ENCODE measurements around the gene LCN2.
"Not testable (repeated sequence)": the region's sequence is repeated elsewhere in the genome, so short reads cannot be mapped to it uniquely, and the experiment has no call there.

Gene LCN2

DNA sequence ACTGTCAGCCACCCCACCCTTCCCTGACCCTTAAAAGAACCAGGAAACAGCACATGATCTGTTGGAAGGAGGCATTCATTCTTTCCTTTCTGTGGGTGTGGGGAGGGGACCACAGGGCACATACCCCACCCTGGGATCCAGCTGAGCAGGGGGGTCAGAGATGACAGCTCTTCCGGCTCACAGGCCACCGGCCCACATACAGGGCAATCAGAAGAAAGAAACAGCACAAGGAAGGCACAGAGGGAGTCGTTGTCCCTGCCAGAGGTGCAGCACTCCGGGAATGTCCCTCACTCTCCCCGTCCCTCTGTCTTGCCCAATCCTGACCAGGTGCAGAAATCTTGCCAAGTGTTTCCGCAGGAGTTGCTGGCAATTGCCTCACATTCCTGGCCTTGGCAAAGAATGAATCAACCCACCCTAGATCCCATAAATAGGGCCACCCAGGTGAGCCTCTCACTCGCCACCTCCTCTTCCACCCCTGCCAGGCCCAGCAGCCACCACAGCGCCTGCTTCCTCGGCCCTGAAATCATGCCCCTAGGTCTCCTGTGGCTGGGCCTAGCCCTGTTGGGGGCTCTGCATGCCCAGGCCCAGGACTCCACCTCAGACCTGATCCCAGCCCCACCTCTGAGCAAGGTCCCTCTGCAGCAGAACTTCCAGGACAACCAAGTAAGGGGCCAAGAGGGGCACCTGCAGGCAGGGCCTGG lies at the start of gene LCN2:
TSS of gene LCN2 (plus strand) at position 453 of the 701 bp plus-strand sequence. CDS start at position 526, 73 bp downstream.
- peak; percentile 54 for DNase-seq (ENCODE audit: low read depth)

DNA sequence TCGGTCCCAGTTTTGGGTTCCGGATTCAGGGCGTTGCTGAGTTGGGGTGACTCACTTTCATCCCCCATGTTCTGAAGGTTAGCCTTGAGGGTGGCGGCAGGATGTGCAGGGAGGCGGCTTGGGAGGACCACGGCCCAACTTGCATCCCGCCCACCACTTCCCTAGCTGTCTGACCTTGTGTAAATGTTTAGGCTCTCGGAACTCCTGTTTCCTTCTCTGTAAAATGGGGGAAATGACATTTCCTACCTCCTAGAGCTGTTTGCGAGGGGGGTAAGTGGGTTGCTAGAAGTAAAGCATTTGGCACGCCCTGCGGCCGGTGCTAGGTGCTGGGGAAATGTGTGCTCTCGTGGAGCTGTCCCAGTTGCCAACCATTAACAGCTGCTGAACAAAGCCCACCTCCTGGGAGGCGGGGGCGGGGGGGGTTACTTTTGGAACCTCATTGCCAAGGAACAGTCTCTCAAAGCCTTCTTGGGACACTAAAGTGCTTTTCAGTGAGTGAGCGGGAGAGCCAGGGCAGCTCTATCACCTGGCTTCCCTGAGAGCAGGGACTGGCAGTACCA lies 49.2 kb upstream of the LCN2 start:
- DNase-seq (ENCODE audit: low read depth), result no peak

DNA sequence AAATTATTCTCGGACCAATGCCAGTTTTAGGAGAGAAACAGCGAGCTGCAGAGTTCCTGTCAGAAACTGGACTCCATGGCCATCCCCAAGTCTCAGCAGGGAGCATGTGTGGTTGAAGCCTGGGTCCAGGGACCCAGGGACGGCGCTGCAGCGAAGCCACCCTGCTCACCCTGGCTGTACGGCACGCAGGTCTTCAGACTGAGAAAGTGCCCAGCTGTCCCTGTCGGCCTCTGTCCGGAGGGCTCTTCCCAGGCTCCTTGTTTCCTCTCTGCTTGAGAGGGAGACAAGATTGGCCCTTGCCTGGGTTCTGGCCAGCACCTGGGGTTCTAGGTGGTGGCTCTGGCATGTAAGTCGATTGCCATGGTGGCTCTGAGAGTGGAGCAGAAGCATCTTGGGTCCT lies 48.7 kb upstream of the LCN2 start:
- DNase-seq (ENCODE audit: low read depth), result no peak

DNA sequence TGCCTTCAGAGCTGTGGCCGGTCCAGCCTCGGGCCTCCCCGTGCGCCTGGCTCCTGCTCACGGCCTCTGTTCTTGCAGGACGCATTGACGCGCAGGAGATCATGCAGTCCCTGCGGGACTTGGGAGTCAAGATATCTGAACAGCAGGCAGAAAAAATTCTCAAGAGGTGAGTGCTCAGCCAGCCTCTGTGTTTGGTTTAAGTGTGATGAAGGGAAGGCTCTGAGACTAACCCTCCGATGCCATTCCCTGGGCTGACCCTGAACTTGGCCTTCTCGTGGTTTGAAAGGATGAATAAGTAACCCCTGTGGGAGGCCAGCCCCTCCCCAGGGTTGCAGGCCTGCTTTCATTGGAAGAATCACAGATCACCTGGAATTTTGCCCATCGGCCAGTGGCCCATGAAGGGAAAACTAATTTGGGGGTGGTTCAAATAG lies 48.0 kb upstream of the LCN2 start:
- DNase-seq (ENCODE audit: low read depth), result no peak

DNA sequence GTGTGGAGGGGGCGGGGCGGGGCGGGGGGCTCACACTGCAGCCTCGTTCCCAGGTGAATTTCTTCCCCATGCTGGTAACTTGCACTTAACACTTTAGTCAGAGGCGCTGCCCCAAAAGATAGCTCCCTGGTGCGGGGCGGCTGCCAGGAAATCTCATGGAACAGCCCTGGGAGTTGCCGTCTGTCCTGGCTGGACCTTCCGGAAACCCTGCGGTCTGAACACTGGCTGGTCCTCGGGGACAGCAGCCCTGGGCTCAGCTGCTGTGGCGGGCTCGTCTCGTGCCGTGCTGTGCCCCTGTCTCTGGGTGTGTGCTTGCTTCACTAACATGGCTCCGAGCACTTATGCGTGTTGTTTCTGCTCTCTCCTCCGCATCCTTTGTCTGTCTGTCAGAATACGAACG lies 47.6 kb upstream of the LCN2 start:
- no peak for DNase-seq (ENCODE audit: low read depth)

DNA sequence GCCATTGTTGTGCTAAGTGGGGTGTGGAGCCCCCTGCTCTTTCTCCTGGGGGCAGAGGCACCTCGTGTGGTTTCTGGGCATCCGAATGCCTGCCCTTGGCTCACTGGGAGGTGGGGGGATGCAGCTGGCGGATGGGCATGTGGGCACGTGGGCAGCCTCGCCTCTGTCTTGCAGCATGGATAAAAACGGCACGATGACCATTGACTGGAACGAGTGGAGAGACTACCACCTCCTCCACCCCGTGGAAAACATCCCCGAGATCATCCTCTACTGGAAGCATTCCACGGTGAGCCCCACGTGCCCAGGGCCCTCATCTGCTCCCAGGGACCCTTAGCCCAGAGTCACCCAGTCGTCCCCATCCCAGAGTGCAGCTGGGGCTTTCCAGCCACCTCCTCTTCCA lies 47.1 kb upstream of the LCN2 start:
- DNase-seq (ENCODE audit: low read depth), result no peak

DNA sequence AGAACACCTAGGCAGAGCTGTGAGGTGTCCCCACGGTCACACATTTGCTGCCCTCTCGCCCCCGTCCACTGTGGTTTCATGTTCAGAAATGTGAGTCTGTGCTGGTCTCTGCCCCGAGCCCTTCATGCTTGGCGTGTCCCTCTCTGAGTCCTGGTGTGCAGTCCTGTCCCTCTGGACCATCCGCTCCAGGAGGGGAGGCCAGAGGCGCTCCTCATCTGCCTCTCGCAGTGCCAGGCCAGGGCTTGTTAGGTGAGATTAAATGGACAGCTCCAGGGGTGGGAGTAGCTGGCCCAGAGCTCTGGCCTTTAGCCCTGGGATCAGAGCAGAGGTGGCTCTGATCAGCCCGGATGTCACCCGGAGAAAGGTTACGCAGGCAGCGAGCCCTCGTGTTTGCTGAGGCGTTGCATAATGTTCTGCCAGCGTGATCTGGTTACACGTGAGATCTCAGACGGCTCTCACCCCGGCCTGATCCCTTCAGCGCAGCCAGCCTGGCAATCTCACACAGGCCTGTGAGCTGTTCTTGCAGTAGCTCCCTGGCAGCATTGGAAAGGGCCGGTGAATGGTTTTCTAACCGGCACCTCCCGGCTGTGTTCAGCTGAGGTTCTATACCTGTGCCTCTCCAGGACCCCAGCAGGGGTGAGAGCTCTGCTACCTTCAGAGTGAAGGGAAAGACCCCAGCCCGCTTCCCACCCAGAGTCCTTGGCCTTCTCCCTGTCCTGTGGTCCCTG lies 46.2 kb upstream of the LCN2 start:
- DNase-seq (ENCODE audit: low read depth), result peak; percentile 41

DNA sequence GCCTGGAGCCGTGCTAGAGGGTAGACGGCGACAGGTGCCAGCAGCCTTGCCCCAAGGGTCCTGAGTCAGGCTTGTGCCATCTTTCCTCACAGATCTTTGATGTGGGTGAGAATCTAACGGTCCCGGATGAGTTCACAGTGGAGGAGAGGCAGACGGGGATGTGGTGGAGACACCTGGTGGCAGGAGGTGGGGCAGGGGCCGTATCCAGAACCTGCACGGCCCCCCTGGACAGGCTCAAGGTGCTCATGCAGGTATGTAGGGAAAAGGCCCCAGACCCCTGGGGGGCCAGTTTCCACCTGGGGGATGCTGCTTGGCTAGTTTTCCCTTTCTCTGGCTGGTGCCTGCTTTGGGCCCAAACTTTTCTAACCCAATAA lies 45.7 kb upstream of the LCN2 start:
- DNase-seq (ENCODE audit: low read depth), result no peak

DNA sequence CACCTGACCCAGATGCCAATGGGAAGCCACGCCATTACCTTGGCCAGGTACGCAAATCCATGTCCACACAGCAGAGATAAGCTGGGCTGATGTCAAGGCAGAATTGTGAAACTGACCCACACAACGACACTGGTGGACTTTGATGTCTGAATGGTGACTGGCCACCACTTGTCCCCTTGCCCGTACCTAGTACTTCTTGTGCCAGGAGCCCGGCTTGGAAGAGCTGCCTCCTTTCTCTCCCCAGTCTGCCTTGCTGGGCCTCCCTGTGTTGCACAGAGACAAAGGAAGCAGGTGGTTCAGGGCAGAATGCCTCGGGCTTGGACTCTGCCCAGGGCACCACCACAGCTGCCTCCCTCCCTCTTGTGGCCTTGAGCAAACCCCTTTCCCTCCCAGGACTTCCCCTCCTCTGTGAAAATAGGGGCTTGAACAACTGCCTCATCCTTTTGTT lies 45.1 kb upstream of the LCN2 start:
- DNase-seq (ENCODE audit: low read depth), result no peak

DNA sequence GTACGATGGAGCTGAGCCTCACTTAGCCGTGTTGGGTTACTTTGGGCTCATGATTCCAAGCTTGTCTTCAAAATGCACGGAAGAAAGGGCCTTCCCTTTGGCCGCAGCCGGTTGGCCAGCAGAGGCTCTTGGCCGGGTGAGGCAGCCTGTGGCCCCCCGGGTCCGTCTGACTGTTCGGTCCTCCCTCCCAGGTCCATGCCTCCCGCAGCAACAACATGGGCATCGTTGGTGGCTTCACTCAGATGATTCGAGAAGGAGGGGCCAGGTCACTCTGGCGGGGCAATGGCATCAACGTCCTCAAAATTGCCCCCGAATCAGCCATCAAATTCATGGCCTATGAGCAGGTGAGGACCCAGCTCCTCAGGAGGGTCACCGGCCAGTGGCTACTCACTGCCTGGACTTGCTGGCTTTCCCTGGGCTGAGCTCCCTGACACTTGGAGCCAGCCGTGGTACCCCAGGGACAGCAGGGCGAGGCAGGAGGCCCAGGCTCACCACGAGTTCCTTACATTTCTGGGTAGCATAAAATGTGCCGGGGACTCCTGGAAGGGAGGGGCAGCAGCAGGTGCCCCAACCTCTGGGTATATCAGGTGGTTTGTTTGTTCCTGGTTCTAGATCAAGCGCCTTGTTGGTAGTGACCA lies 43.6 kb upstream of the LCN2 start:
- no peak for DNase-seq (ENCODE audit: low read depth)

DNA sequence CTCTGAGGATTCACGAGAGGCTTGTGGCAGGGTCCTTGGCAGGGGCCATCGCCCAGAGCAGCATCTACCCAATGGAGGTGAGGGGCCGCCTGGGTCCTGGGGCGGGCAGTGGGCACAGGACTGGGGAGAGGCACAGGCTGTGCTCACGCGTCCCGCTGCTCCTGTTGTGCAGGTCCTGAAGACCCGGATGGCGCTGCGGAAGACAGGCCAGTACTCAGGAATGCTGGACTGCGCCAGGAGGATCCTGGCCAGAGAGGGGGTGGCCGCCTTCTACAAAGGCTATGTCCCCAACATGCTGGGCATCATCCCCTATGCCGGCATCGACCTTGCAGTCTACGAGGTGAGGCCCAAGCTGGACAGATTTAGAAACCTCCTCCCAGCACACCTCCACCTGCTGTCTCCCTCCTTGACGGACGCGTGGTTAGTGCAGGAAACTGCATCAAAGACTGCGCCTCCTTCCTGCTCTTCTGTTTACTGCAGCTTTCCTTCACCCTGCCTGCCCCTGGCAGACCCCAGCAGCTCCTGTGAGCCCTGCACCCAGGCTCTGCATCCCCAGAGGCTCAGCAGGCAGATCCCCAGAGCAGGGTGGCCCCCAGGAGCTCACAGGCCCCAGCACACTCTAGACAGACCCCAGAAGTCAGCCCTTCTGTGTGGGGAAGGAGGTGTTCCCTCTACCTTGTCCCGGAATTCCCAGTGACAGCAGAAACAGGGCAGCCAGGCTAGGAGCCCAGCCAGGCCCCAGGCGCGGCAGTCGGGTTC lies 42.9 kb upstream of the LCN2 start:
- no peak for DNase-seq (ENCODE audit: low read depth)

DNA sequence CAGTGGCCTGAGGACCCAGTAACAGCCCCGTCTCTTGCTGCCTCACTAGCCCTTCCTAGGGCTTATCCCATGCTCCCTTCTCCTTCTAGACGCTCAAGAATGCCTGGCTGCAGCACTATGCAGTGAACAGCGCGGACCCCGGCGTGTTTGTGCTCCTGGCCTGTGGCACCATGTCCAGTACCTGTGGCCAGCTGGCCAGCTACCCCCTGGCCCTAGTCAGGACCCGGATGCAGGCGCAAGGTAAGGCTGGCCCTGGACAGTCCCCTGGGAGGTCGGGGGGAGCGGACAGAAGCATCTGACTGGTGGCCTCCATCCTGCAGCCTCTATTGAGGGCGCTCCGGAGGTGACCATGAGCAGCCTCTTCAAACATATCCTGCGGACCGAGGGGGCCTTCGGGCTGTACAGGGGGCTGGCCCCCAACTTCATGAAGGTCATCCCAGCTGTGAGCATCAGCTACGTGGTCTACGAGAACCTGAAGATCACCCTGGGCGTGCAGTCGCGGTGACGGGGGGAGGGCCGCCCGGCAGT lies 42.2 kb upstream of the LCN2 start:
- DNase-seq (ENCODE audit: low read depth), result no peak

DNA sequence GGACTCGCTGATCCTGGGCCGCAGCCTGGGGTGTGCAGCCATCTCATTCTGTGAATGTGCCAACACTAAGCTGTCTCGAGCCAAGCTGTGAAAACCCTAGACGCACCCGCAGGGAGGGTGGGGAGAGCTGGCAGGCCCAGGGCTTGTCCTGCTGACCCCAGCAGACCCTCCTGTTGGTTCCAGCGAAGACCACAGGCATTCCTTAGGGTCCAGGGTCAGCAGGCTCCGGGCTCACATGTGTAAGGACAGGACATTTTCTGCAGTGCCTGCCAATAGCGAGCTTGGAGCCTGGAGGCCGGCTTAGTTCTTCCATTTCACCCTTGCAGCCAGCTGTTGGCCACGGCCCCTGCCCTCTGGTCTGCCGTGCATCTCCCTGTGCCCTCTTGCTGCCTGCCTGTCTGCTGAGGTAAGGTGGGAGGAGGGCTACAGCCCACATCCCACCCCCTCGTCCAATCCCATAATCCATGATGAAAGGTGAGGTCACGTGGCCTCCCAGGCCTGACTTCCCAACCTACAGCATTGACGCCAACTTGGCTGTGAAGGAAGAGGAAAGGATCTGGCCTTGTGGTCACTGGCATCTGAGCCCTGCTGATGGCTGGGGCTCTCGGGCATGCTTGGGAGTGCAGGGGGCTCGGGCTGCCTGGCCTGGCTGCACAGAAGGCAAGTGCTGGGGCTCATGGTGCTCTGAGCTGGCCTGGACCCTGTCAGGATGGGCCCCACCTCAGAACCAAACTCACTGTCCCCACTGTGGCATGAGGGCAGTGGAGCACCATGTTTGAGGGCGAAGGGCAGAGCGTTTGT lies 41.6 kb upstream of the LCN2 start:
- no peak for DNase-seq (ENCODE audit: low read depth)

DNA sequence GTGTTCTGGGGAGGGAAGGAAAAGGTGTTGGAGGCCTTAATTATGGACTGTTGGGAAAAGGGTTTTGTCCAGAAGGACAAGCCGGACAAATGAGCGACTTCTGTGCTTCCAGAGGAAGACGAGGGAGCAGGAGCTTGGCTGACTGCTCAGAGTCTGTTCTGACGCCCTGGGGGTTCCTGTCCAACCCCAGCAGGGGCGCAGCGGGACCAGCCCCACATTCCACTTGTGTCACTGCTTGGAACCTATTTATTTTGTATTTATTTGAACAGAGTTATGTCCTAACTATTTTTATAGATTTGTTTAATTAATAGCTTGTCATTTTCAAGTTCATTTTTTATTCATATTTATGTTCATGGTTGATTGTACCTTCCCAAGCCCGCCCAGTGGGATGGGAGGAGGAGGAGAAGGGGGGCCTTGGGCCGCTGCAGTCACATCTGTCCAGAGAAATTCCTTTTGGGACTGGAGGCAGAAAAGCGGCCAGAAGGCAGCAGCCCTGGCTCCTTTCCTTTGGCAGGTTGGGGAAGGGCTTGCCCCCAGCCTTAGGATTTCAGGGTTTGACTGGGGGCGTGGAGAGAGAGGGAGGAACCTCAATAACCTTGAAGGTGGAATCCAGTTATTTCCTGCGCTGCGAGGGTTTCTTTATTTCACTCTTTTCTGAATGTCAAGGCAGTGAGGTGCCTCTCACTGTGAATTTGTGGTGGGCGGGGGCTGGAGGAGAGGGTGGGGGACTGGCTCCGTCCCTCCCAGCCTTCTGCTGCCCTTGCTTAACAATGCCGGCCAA lies 40.8 kb upstream of the LCN2 start:
- DNase-seq (ENCODE audit: low read depth), result no peak

DNA sequence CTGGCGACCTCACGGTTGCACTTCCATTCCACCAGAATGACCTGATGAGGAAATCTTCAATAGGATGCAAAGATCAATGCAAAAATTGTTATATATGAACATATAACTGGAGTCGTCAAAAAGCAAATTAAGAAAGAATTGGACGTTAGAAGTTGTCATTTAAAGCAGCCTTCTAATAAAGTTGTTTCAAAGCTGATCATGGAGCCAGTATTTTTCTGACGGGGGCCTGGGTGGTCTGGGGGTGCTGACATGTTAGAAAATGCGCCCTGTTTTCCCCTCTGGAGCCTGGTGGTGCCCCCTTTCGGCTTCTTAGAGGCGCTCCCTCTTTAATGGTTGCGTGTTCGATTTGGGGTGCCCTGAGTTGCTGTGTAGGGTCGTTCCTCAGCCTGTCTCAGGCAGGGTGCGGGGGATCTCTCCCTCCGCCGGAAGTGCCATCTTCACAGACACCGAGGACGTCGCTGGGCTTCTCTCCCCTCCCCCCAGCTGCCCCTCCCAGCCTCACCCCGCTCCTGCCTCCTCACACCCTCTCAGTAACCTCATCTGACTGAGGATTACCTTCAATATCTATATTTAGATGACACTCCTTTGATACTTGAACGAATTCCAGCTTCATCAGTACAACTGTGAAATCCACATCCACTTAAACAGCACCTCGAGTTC lies 40.1 kb upstream of the LCN2 start:
- DNase-seq (ENCODE audit: low read depth), result no peak

DNA sequence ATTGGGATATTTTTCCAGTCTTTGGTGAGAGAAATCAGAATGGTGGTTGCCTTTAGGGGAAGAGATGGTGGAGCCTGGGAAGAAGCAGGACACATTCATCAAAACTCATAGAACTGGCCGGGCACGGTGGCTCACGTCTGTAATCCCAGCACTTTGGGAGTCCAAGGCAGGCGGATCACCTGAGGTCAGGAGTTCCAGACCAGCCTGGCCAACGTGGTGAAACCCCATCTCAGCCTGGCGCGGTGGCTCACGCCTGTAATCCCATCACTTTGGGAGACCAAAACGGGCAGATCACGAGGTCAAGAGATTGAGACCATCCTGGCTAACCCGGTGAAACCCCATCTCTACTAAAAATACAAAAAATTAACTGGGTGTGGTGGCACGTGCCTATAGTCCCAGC lies 37.5 kb upstream of the LCN2 start:
- DNase-seq (ENCODE audit: low read depth), result not testable (repeated sequence)

DNA sequence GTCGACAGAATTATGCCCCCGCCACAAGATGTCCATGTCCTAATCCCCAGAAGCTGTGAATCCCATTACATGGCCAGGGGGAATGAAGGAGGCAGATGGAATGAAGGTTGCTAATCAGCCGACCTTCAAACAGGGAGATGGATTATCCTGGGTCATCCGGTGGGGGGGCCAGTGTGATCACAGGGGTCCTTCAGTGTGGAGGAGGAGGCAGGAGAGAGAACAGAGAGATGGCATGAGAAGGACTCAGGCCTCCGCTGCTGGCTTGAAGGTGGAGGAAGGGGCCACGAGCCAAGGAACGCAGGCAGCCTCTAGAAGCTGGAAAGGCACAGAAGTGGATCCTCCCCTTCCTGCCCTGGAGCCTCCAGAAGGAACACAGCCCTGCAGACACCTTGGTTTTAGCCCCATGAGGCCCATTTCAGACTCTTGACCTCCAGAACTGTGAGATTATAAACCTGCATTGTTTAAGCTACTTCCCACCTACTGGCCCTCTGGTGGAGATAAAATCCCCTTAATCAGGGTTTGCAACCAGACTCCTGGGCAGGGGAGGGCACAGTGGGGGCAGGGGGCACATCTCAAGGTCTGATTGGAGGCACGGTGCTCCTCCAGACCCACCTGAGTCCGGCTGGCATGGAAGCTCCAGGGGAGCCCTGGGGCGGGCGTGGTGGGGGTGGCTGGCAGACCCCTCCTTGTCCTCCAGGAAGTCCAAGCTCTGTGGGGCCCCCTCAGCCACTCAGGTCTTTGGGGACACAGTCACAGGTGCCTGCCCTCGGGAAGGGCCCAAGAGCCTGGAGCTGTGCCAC lies 35.5 kb upstream of the LCN2 start:
- no peak for DNase-seq (ENCODE audit: low read depth)

DNA sequence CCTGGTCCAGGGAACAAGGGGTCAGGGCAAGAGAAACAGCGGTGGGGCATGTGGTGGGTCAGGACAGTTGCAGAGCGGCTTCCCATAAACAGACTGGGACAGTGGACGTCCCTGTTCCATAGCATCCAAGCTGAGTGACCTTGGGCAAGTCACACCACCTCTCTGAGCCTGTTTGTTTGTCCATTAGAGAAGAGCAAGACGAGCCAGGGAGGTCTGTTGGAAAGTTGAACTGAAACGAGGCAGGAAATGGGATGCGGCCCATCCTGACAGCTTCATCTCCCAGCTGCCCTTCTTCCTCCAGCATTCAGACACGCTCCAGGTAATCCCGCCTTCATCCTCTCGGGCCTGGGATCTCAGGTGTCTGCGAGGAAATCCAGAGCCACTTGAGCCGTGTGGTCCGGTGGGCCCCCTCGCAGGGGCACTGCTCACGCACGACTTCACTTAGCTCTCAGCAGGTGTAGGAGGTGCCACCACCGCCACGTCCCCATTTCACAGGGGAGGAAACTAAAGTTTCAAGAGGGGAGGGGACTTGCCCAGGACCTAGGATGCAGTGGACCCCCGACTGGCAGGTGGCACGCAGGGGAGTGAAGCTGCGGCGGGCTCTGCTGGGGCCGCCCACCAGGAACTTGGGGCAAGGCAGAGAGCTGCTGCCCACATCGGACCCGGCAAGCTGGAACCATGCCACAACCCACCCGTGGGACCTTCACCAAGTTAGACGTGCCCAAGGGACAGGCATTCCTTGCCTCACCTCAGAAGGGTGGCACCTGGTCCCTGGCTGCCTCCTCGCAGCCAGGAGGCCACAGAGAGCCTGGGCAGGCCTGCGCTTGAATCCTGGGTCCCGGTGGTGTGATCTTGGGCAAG lies 34.7 kb upstream of the LCN2 start:
- no peak for DNase-seq (ENCODE audit: low read depth)

Measured in amniotic epithelial cell (primary cell).